AML-193 (cell line): ENCODE measurements around the gene NDUFS6.
"Not testable (repeated sequence)": the region's sequence is repeated elsewhere in the genome, so short reads cannot be mapped to it uniquely, and the experiment has no call there.

Experiments
- DNase-seq, 2 experiments: peaks; one replicate each; lab custom pipeline; 2025; lab: John Stamatoyannopoulos, UW

Gene NDUFS6

GRCh38 chr5:1798589-1798988 lies 2.6 kb upstream of the NDUFS6 start:
- DNase-seq = not testable (repeated sequence)

- peak in 1 of 2 experiments; percentile 4 for DNase-seq
These were observed 2.1 kb upstream of the NDUFS6 start for GRCh38 chr5:1799110-1799601.

- peak; percentile 59 to 70 for DNase-seq
These were observed 1.4 kb upstream of the NDUFS6 start, which contains the start of gene MRPL36 for GRCh38 chr5:1799602-1800471. Gene MRPL36 (minus strand): TSS chr5:1799837. CDS start chr5:1798935, 902 bp downstream.

- DNase-seq = peak; percentile 28 to 50
These were observed 560 bp upstream of the NDUFS6 start for GRCh38 chr5:1800472-1801221.

GRCh38 chr5:1801967-1802295 lies 724 bp downstream of the NDUFS6 start:
- no peak for DNase-seq

GRCh38 chr5:1803192-1803591 lies 2.0 kb downstream of the NDUFS6 start:
- DNase-seq = no peak

- DNase-seq = no peak
These were observed 2.9 kb downstream of the NDUFS6 start for GRCh38 chr5:1804001-1804690.

- DNase-seq = no peak
These were observed 4.1 kb downstream of the NDUFS6 start for GRCh38 chr5:1805326-1805725.

- DNase-seq = no peak
These were observed 4.5 kb downstream of the NDUFS6 start for GRCh38 chr5:1805736-1806135.

GRCh38 chr5:1806199-1806598 lies 5.0 kb downstream of the NDUFS6 start:
- no peak for DNase-seq

GRCh38 chr5:1806974-1807373 lies 5.8 kb downstream of the NDUFS6 start:
- DNase-seq = no peak

- no peak for DNase-seq
These were observed 6.4 kb downstream of the NDUFS6 start for GRCh38 chr5:1807451-1808185.

- no peak for DNase-seq
These were observed 7.2 kb downstream of the NDUFS6 start for GRCh38 chr5:1808439-1808838.

GRCh38 chr5:1809416-1810035 lies 8.3 kb downstream of the NDUFS6 start:
- DNase-seq = no peak

GRCh38 chr5:1810581-1811101 lies 9.4 kb downstream of the NDUFS6 start:
- DNase-seq = no peak

- no peak for DNase-seq
These were observed 13.2 kb downstream of the NDUFS6 start for GRCh38 chr5:1814183-1815020.

- DNase-seq = no peak
These were observed 14.0 kb downstream of the NDUFS6 start for GRCh38 chr5:1815071-1815786.

- DNase-seq = no peak
These were observed 14.7 kb downstream of the NDUFS6 start for GRCh38 chr5:1815881-1816292.

- DNase-seq = not testable (repeated sequence)
These were observed 15.4 kb downstream of the NDUFS6 start for GRCh38 chr5:1816495-1817089.
